ENCODE results near the gene SMARCD2. TPM values are rescaled to one million over a fixed set of nuclear protein-coding genes. Genes with fewer than 3 reads are reported as not detected.

The SMARCD2 gene
- polyA plus RNA-seq, 2 of the 4 experiments (the other 2 are of a cell fraction): 40.4 to 52.7 TPM

DNA sequence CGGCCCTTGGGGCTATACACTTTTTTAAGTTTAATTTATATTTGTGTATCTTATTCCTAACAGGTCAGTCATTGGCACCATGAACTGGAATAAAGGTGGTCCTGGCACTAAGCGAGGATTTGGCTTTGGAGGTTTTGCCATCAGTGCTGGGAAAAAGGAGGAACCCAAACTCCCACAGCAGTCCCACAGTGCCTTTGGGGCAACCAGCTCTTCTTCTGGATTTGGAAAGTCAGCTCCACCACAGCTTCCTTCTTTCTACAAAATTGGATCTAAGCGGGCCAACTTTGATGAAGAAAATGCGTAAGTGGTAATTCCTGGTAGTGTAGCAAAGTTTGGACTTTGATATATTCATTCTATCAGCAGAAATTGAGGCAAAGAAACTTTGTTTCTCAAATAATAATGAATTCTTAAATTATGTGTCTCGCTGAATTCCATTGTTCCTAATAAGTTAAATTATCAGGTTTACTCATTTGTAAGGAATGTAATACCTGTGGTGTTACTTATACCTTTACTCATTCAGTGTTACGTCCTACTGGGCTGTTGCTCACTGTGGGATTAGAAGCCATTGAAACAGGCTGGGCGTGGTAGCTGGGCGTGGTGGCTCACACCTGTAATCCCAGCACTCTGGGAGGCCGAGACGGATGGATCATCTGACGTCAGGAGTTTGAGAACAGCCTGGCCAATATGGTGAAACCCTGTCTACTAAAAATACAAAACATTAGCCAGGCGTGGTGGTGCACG is 55.3 kb downstream of the SMARCD2 start:
- WGBS (ENCODE audit: missing lambda C conversion rate): 94% methylated on average over 13 of the region's 13 CpGs
- POLR2A ChIA-PET: interaction anchor here (1.2 kb wide), 1 partner anchor 13 kb away, joined by 3 read pairs; the partner anchor contains the start of genes CCDC47 and DDX42
- DNase-seq (ENCODE audit: low read depth in 1 of 2, low spot score in 1 of 2) (no peak), ATAC-seq (no peak), FAIRE-seq (no peak)
- TF ChIP-seq CHD2 (IDR thresholded peaks at IDR 0.05; ENCODE audit: low read length, partially characterized antibody) (no peak), POLR2AphosphoS2 (conservative IDR thresholded peaks at IDR 0.05; ENCODE audit: low read length) (no peak), KDM5A (IDR thresholded peaks at IDR 0.05) (no peak), USF2 (IDR thresholded peaks at IDR 0.05) (no peak), E2F6 (IDR thresholded peaks at IDR 0.05; ENCODE audit: borderline replicate concordance, low read depth) (no peak), TFCP2L1 (CRISPR knock-in tag; IDR thresholded peaks at IDR 0.05) (no peak), CTCF (IDR thresholded peaks at IDR 0.05) (no peak), KDM1A (IDR thresholded peaks at IDR 0.05; ENCODE audit: low read depth) (no peak)
- no peaks in the 10 kb centered on the region for H3K9me3 ChIP-seq
- no peak overlapping the region for H3K4me2 ChIP-seq
- no peak overlapping the region for H3K4me3 ChIP-seq
- peaks cover 18% of the 10 kb centered on the region; the same call in 2 of the 3 replicates for H3K4me1 ChIP-seq
- no peak overlapping the region for H3K27ac ChIP-seq
- CTCF ChIA-PET: interaction anchor here (1.6 to 2.0 kb wide), 2 partner anchors 11 to 34 kb away, joined by 3 to 9 read pairs; no protein-coding TSS in a partner anchor

DNA sequence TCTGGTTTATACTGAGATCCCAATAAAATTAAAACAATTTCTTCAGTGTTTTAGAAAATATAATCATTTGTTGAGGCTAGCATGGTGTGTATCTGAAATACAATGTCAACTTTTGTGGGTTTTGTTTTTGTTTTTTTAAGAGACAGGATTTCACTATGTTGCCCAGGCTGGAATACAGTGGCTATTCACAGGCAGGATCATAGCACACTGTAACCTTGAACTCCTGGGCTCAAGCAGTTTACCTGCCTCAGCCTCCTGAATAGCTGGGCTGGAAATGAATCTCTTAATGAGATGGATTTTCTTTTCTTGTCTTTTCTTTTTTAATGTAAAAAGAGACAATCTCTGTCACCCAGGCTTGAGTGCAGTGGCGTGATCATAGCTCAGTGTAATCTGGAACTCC is 56.4 kb downstream of the SMARCD2 start:
- ATAC-seq: no peak
- no peak for DNase-seq (ENCODE audit: low read depth in 1 of 2, low spot score in 1 of 2)
- peaks cover 18% of the 10 kb centered on the region; the same call in 2 of the 3 replicates for H3K4me1 ChIP-seq
- H3K4me2 ChIP-seq: no peak overlapping the region
- no peak for FAIRE-seq
- 97% methylated on average over 1 of the region's 1 CpG for WGBS (ENCODE audit: missing lambda C conversion rate)
- no peak overlapping the region for H3K4me3 ChIP-seq
- ChIA-PET CTCF (interaction anchor here (1.0 to 2.0 kb wide), 3 partner anchors 8 to 35 kb away, joined by 3 to 9 read pairs (median 3); no protein-coding TSS in a partner anchor), POLR2A (interaction anchor here (1.2 kb wide), 1 partner anchor 12 kb away, joined by 3 read pairs; the partner anchor contains the start of genes CCDC47 and DDX42)
- no peak for TF ChIP-seq EHF (CRISPR knock-in tag; IDR thresholded peaks at IDR 0.05)
- TF ChIP-seq NFE2L2 (conservative IDR thresholded peaks at IDR 0.05; ENCODE audit: low read length): no peak
- TF ChIP-seq CHD2 (IDR thresholded peaks at IDR 0.05; ENCODE audit: low read length, partially characterized antibody): no peak
- TF ChIP-seq E2F6 (IDR thresholded peaks at IDR 0.05; ENCODE audit: borderline replicate concordance, low read depth): no peak
- TF ChIP-seq RARB (CRISPR knock-in tag; IDR thresholded peaks at IDR 0.05): no peak
- no peak for TF ChIP-seq HOXB13 (CRISPR knock-in tag; IDR thresholded peaks at IDR 0.05; ENCODE audit: low read depth)
- no peaks in the 10 kb centered on the region for H3K9me3 ChIP-seq
- no peak overlapping the region for H3K27ac ChIP-seq

DNA sequence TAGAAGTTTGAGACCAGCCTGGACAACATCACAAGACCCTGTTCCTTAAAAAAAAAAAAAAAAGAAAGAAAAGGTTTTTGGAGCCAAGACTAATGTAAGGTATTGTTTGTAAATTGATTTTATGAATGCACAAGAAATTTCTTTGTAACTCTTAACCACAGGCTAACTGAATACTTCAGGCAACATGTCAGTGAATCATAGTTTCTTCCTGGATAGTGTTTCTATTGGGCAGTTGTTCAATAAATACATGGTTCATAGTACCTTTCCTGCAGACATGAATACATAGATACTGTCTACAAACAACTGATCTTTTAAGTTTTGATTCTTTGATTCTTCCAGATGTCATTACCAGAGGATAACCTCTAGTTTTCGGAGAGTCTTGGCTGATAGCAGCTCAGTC is 56.9 kb downstream of the SMARCD2 start:
- DNase-seq (ENCODE audit: low read depth in 1 of 2, low spot score in 1 of 2): no peak
- 90% methylated on average over 1 of the region's 1 CpG for WGBS (ENCODE audit: missing lambda C conversion rate)
- Histone ChIP-seq H3K4me2 (no peak overlapping the region), H3K9me3 (no peaks in the 10 kb centered on the region), H3K27ac (no peak overlapping the region), H3K4me3 (no peak overlapping the region), H3K4me1 (peaks cover 24% of the 10 kb centered on the region)
- no peak for TF ChIP-seq TP53 (CRISPR knock-in tag; IDR thresholded peaks at IDR 0.05)
- no peak for TF ChIP-seq FOSB (CRISPR knock-in tag; IDR thresholded peaks at IDR 0.05)
- TF ChIP-seq HDAC2 (IDR thresholded peaks at IDR 0.05): no peak
- TF ChIP-seq RNF2 (IDR thresholded peaks at IDR 0.05; ENCODE audit: borderline replicate concordance, low read depth): no peak
- TF ChIP-seq CHD4 (IDR thresholded peaks at IDR 0.05; ENCODE audit: borderline replicate concordance): no peak
- no peak for TF ChIP-seq FOSL2 (IDR thresholded peaks at IDR 0.05)
- no peak for TF ChIP-seq FOSL2 (CRISPR knock-in tag; IDR thresholded peaks at IDR 0.05)
- no peak for TF ChIP-seq CBX8 (IDR thresholded peaks at IDR 0.05)
- TF ChIP-seq, protein P1, sequence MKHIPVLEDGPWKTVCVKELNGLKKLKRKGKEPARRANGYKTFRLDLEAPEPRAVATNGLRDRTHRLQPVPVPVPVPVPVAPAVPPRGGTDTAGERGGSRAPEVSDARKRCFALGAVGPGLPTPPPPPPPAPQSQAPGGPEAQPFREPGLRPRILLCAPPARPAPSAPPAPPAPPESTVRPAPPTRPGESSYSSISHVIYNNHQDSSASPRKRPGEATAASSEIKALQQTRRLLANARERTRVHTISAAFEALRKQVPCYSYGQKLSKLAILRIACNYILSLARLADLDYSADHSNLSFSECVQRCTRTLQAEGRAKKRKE (CRISPR knock-in tag; IDR thresholded peaks at IDR 0.05; ENCODE audit: low read depth): no peak
- TF ChIP-seq ZSCAN20 (CRISPR knock-in tag; IDR thresholded peaks at IDR 0.05): no peak
- no peak for TF ChIP-seq RARB (CRISPR knock-in tag; IDR thresholded peaks at IDR 0.05)
- TF ChIP-seq FOXS1 (CRISPR knock-in tag; IDR thresholded peaks at IDR 0.05): no peak
- TF ChIP-seq ZFP36 (IDR thresholded peaks at IDR 0.05; ENCODE audit: borderline replicate concordance, partially characterized antibody): no peak
- no peak for TF ChIP-seq EHF (CRISPR knock-in tag; IDR thresholded peaks at IDR 0.05)
- no peak for TF ChIP-seq PBX3 (IDR thresholded peaks at IDR 0.05)
- TF ChIP-seq JUNB (IDR thresholded peaks at IDR 0.05): no peak
- TF ChIP-seq MAZ (IDR thresholded peaks at IDR 0.05; ENCODE audit: borderline replicate concordance, low read depth, low read length): no peak
- FAIRE-seq: no peak
- ChIA-PET POLR2A (no interaction called here), CTCF (interaction anchor here (1.0 to 3.9 kb wide), 3 partner anchors 8 to 11 kb away, joined by 3 to 15 read pairs (median 9); partner anchors contain the start of genes CCDC47 and DDX42)
- no peak for ATAC-seq

All from A549 (cell line).